GM21447 (cell line): ENCODE data around the gene SMARCA2.
"Not testable (repeated sequence)": the region's sequence is repeated elsewhere in the genome, so short reads cannot be mapped to it uniquely, and the experiment has no call there.

Source experiments
- ATAC-seq: cut with Tn5 transposase; IDR thresholded peaks from one replicate; pipeline ENCODE4 v1.9.1; 2021; ENCODE audit not compliant: unreplicated experiment

SMARCA2 gene

GRCh38 chr9:2134391-2134790 is 119.2 kb downstream of the SMARCA2 start:
- ATAC-seq: no peak

- ATAC-seq: no peak
Measured at GRCh38 chr9:2138646-2139045, 123.5 kb downstream of the SMARCA2 start.

GRCh38 chr9:2140600-2141223 is 125.6 kb downstream of the SMARCA2 start:
- ATAC-seq: no peak

GRCh38 chr9:2142212-2142611 is 127.1 kb downstream of the SMARCA2 start:
- ATAC-seq: no peak

- no peak for ATAC-seq
Measured at GRCh38 chr9:2144619-2145018, 129.5 kb downstream of the SMARCA2 start.

GRCh38 chr9:2145746-2146145 is 130.6 kb downstream of the SMARCA2 start:
- no peak for ATAC-seq

- ATAC-seq: not testable (repeated sequence)
Measured at GRCh38 chr9:2146700-2147099, 131.6 kb downstream of the SMARCA2 start.

- no peak for ATAC-seq
Measured at GRCh38 chr9:2150338-2150737, 135.2 kb downstream of the SMARCA2 start.

- ATAC-seq: no peak
Measured at GRCh38 chr9:2151171-2151570, 136.0 kb downstream of the SMARCA2 start.

GRCh38 chr9:2152966-2153629 is 138.0 kb downstream of the SMARCA2 start:
- ATAC-seq: no peak

- no peak for ATAC-seq
Measured at GRCh38 chr9:2153630-2154217, 138.6 kb downstream of the SMARCA2 start.

- ATAC-seq: no peak
Measured at GRCh38 chr9:2154731-2155130, 139.6 kb downstream of the SMARCA2 start.

GRCh38 chr9:2155966-2156365 is 140.8 kb downstream of the SMARCA2 start:
- ATAC-seq: no peak

GRCh38 chr9:2157277-2158110 is 142.3 kb downstream of the SMARCA2 start:
- peak; percentile 49 for ATAC-seq

GRCh38 chr9:2158111-2158610 is 143.0 kb downstream of the SMARCA2 start:
- ATAC-seq: peak; percentile 65

- no peak for ATAC-seq
Measured at GRCh38 chr9:2158766-2159430, 143.8 kb downstream of the SMARCA2 start.

GRCh38 chr9:2159521-2160454 is 144.6 kb downstream of the SMARCA2 start:
- no peak for ATAC-seq

GRCh38 chr9:2161661-2162060 is 146.5 kb downstream of the SMARCA2 start:
- ATAC-seq: no peak

GRCh38 chr9:2163231-2163885 is 148.2 kb downstream of the SMARCA2 start:
- no peak for ATAC-seq
